HepG2 (cell line): ENCODE measurements around the gene PRSS21. TPM values are rescaled to one million over a fixed set of nuclear protein-coding genes. Genes with fewer than 3 reads are reported as not detected.

Experiments used
- ARNT2 ChIP-seq: sonication (generic); formaldehyde crosslinking; IDR thresholded peaks from 2 replicates; pipeline ENCODE4 v1.8.0; 2022; ENCODE audit warnings: mild to moderate bottlenecking, low read depth, missing genetic modification reagents, moderate library complexity
- ATF7-NPFF ChIP-seq: sonication (generic); formaldehyde crosslinking; IDR thresholded peaks from 2 replicates; pipeline ENCODE4 v1.8.1; 2023; ENCODE audit warnings: mild to moderate bottlenecking, low read depth, missing genetic modification reagents, moderate library complexity
- BORCS8-MEF2B ChIP-seq: sonication (generic); formaldehyde crosslinking; IDR thresholded peaks from 2 replicates; pipeline ENCODE4 v1.8.0; 2022; ENCODE audit warnings: mild to moderate bottlenecking, missing genetic modification reagents
- CEBPG ChIP-seq: IDR thresholded peaks from 2 replicates; pipeline ENCODE4 v1.6.1; 2016
- CERS6 ChIP-seq: sonication (generic); formaldehyde crosslinking; IDR thresholded peaks from 2 replicates; pipeline ENCODE4 v1.5.0; 2020; ENCODE audit warnings: missing genetic modification reagents
- GLMP ChIP-seq: sonication (generic); formaldehyde crosslinking; IDR thresholded peaks from 2 replicates; pipeline ENCODE4 v1.9.0; 2021; ENCODE audit warnings: missing genetic modification reagents, mild to moderate bottlenecking, borderline replicate concordance
- GPN1 ChIP-seq: sonication (generic); formaldehyde crosslinking; IDR thresholded peaks from 2 replicates; pipeline ENCODE4 v1.5.1; 2020; ENCODE audit warnings: missing genetic modification reagents, borderline replicate concordance
- KAT8 ChIP-seq: IDR thresholded peaks from 2 replicates; pipeline ENCODE4 v1.6.1; 2016; ENCODE audit warnings: missing genetic modification reagents, missing compliant biosample characterization
- KLF15 ChIP-seq: sonication (generic); formaldehyde crosslinking; IDR thresholded peaks from 2 replicates; pipeline ENCODE4 v1.8.1; 2023; ENCODE audit warnings: borderline replicate concordance, mild to moderate bottlenecking, inconsistent platforms, missing genetic modification reagents, mixed read lengths
- MED8 ChIP-seq: sonication (generic); formaldehyde crosslinking; IDR thresholded peaks from 2 replicates; pipeline ENCODE4 v1.8.1; 2023; ENCODE audit warnings: mild to moderate bottlenecking, missing genetic modification reagents; ENCODE audit not compliant: insufficient replicate concordance
- MIXL1 ChIP-seq: IDR thresholded peaks from 2 replicates; pipeline ENCODE4 v1.6.1; 2016
- PTBP1 ChIP-seq: fragments of 200-400 bp; formaldehyde crosslinking; IDR thresholded peaks from 2 replicates; pipeline ENCODE4 v1.6.1; 2018; ENCODE audit warnings: low read length, low read depth; ENCODE audit not compliant: poor library complexity, severe bottlenecking
- RAD51 ChIP-seq: fragments of 450-650 bp; IDR thresholded peaks from 2 replicates; pipeline ENCODE4 v1.6.1; 2016; ENCODE audit warnings: borderline replicate concordance
- ZBTB42 ChIP-seq: sonication (generic); formaldehyde crosslinking; IDR thresholded peaks from 2 replicates; pipeline ENCODE4 v1.5.0; 2020; ENCODE audit warnings: mild to moderate bottlenecking, missing genetic modification reagents
- ZNF160 ChIP-seq: sonication (generic); formaldehyde crosslinking; IDR thresholded peaks from 2 replicates; pipeline ENCODE4 v1.8.0; 2022; ENCODE audit warnings: mild to moderate bottlenecking, inconsistent platforms, missing genetic modification reagents
- ZNF34 ChIP-seq: sonication (generic); formaldehyde crosslinking; IDR thresholded peaks from 2 replicates; pipeline ENCODE4 v1.4.0; 2020; ENCODE audit warnings: mild to moderate bottlenecking, missing genetic modification reagents, borderline replicate concordance
- ZNF510 ChIP-seq: sonication (generic); formaldehyde crosslinking; IDR thresholded peaks from 2 replicates; pipeline ENCODE4 v1.4.0; 2020; ENCODE audit warnings: low read depth, mild to moderate bottlenecking, missing genetic modification reagents
- ZNF546 ChIP-seq: sonication (generic); formaldehyde crosslinking; conservative IDR thresholded peaks from 2 replicates; pipeline ENCODE4 v1.8.1; 2023; ENCODE audit warnings: mild to moderate bottlenecking, missing genetic modification reagents
- ZNF597 ChIP-seq: sonication (generic); formaldehyde crosslinking; IDR thresholded peaks from 2 replicates; pipeline ENCODE4 v1.5.0; 2020; ENCODE audit warnings: missing genetic modification reagents
- polyA plus RNA-seq, 8 experiments: library from polyadenylated mRNA; depleted of rRNA in 3 of 8; stranded (reverse) in 7 of 8; unstranded in 1 of 8; fragments of >200 nt; fragmentation: Illumina TruSeq in 4 of 8; extraction: Trizol in 4 of 8; gene quantifications; 2 replicates each; pipeline versions ENCODE4 v1.2.1 to v1.2.3, GENCODE V29; 2011 to 2016; ENCODE audit warnings: low read depth in 4 of 8, missing spikeins in 1 of 8, mixed read lengths in 1 of 8; ENCODE audit not compliant: insufficient read depth in 1 of 8
- total RNA-seq, 5 experiments: library from RNA; depleted of rRNA; stranded (reverse); fragments of >200 nt; fragmentation: Illumina TruSeq; extraction: Trizol; gene quantifications; 2 replicates each; pipeline ENCODE4 v1.2.3, GENCODE V29; 2016; ENCODE audit warnings: low read depth in 1 of 5
- TF ChIP-seq, protein P1 (sequence below): sonication (generic); formaldehyde crosslinking; IDR thresholded peaks from 2 replicates; pipeline ENCODE4 v1.4.0; 2020; ENCODE audit warnings: missing genetic modification reagents

The PRSS21 gene
- total and polyA plus RNA-seq, 2 of the 13 experiments (the other 11 are each of a cell fraction or from before 2014, with no cell fraction given): not detected

DNA sequence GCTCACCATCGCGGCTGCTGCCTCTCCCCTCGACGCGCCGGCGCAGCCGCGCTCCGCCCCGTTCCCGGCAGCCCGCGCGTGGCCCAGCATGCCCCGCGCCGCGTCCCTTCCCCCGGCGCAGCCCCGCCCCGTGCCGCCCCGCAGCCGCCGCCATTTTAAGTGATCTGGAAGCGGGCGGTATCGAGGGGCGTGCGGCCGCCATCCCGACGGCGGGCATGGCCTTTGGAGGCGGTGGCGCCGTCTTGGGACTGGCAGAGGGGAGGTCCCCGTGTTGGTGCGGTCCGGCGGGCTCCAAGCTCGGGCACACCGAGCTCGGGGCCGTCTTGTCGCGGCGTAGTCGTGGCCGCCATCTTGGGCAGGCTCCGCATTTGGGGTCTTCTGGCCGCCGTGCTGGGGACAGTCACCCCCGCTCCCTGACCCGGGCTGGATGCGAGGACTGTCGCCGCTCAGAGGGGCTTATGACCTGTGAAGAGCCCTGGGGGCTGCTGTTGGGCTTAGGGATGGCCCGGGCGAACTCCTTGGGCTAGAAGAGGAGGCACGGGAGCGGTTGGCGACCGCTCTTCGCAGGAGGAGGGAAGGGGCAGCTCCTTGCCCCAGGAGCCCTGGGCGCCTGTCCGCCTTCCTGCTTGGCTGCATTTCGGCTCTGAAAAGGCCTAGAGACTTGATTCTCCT, 39.7 kb upstream of the PRSS21 start, which contains the start of gene ELOB (continued):
- TF ChIP-seq ZNF160 (CRISPR knock-in tag) (peak; percentile 75; the same call in 1 of the 2 replicates), ATF7-NPFF (CRISPR knock-in tag) (0 out of 2 replicates have a peak, but pooled peaks have one; percentile 18), PTBP1 (no peak), CERS6 (CRISPR knock-in tag) (no peak), ARNT2 (CRISPR knock-in tag) (peak; percentile 44; the same call in 1 of the 2 replicates), ZBTB42 (no peak), KLF15 (CRISPR knock-in tag) (0 out of 2 replicates have a peak, but pooled peaks have one; percentile 51), ZNF597 (CRISPR knock-in tag) (no peak), CEBPG (no peak), BORCS8-MEF2B (CRISPR knock-in tag) (peak; percentile 61), ZNF34 (CRISPR knock-in tag) (no peak), GPN1 (CRISPR knock-in tag) (no peak), GLMP (no peak), MIXL1 (no peak), MED8 (CRISPR knock-in tag) (no peak), ZNF510 (CRISPR knock-in tag) (no peak), RAD51 (no peak), KAT8 (CRISPR knock-in tag) (peak; percentile 94), ZNF546 (CRISPR knock-in tag) (peak; percentile 74; the same call in 1 of the 2 replicates)
- TF ChIP-seq, protein P1, sequence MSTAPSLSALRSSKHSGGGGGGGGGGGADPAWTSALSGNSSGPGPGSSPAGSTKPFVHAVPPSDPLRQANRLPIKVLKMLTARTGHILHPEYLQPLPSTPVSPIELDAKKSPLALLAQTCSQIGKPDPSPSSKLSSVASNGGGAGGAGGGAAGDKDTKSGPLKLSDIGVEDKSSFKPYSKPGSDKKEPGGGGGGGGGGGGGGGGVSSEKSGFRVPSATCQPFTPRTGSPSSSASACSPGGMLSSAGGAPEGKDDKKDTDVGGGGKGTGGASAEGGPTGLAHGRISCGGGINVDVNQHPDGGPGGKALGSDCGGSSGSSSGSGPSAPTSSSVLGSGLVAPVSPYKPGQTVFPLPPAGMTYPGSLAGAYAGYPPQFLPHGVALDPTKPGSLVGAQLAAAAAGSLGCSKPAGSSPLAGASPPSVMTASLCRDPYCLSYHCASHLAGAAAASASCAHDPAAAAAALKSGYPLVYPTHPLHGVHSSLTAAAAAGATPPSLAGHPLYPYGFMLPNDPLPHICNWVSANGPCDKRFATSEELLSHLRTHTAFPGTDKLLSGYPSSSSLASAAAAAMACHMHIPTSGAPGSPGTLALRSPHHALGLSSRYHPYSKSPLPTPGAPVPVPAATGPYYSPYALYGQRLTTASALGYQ (CRISPR knock-in tag): no peak
